Endothelial cell (in vitro differentiated cells): ENCODE results near the gene DCPS. TPM values are rescaled to one million over a fixed set of nuclear protein-coding genes. Genes with fewer than 3 reads are reported as not detected.

Source experiments
- DNase-seq: peaks from one replicate; pipeline ENCODE4 v3.0.0; 2021; ENCODE audit warnings: low spot score
- H3K27ac Mint-ChIP-seq: one replicate; pipeline ENCODE4 v1.8.0; 2021; ENCODE audit warnings: mixed read lengths, inconsistent platforms; ENCODE audit not compliant: unreplicated experiment
- H3K27me3 Mint-ChIP-seq: one replicate; pipeline ENCODE4 v1.8.0; 2021; ENCODE audit warnings: mild to moderate bottlenecking, moderate library complexity, mixed read lengths, inconsistent platforms; ENCODE audit not compliant: unreplicated experiment
- H3K36me3 Mint-ChIP-seq: one replicate; pipeline ENCODE4 v1.8.0; 2021; ENCODE audit warnings: mild to moderate bottlenecking, low read depth, mixed read lengths, inconsistent platforms; ENCODE audit not compliant: unreplicated experiment
- H3K4me1 Mint-ChIP-seq: one replicate; pipeline ENCODE4 v1.8.0; 2021; ENCODE audit warnings: mild to moderate bottlenecking, mixed read lengths, inconsistent platforms; ENCODE audit not compliant: unreplicated experiment
- H3K4me3 Mint-ChIP-seq: one replicate; pipeline ENCODE4 v1.8.0; 2021; ENCODE audit warnings: mild to moderate bottlenecking, mixed read lengths, inconsistent platforms; ENCODE audit not compliant: unreplicated experiment
- H3K9me3 Mint-ChIP-seq: one replicate; pipeline ENCODE4 v1.8.0; 2021; ENCODE audit warnings: mixed read lengths, inconsistent platforms; ENCODE audit not compliant: unreplicated experiment
- CTCF ChIP-seq: fragments of 200-600 bp; sonication (generic); IDR thresholded peaks from one replicate; pipeline ENCODE4 v1.5.0; 2021; ENCODE audit warnings: antibody characterized with exemption; ENCODE audit not compliant: unreplicated experiment
- total RNA-seq: library from RNA; stranded (reverse); fragmentation: NEBNext Ultra II Directional; extraction: Animal tissue kit (Norgen Biotek cat#: 25700); gene quantifications from one replicate; pipeline ENCODE4 v1.2.1, GENCODE V29; 2021; ENCODE audit not compliant: unreplicated experiment

DCPS gene
- total RNA-seq, 1 donor from 2014 or later = 11.3 TPM

GRCh38 chr11:126339073-126339862 lies 35.4 kb downstream of the DCPS start:
- Mint-ChIP-seq H3K36me3 (peaks cover 5% of the 10 kb centered on the region), H3K4me1 (peaks cover 77% of the 10 kb centered on the region), H3K27ac (no peak overlapping the region), H3K4me3 (peak overlapping the region; percentile 9), H3K9me3 (no peaks in the 10 kb centered on the region), H3K27me3 (peaks cover 22% of the 10 kb centered on the region)
- TF ChIP-seq CTCF = no peak
- no peak for DNase-seq

- peaks cover 78% of the 10 kb centered on the region for H3K4me1 Mint-ChIP-seq
- no peak for TF ChIP-seq CTCF
- DNase-seq = no peak
- H3K9me3 Mint-ChIP-seq = no peaks in the 10 kb centered on the region
- no peak overlapping the region for H3K4me3 Mint-ChIP-seq
- H3K27me3 Mint-ChIP-seq = peaks cover 22% of the 10 kb centered on the region
- H3K36me3 Mint-ChIP-seq = peaks cover 5% of the 10 kb centered on the region
- H3K27ac Mint-ChIP-seq = no peak overlapping the region
Measured at GRCh38 chr11:126339863-126340434, 36.1 kb downstream of the DCPS start.

- Mint-ChIP-seq H3K36me3 (peaks cover 5% of the 10 kb centered on the region), H3K9me3 (no peaks in the 10 kb centered on the region), H3K27me3 (peaks cover 22% of the 10 kb centered on the region), H3K27ac (peak overlapping the region; percentile 81), H3K4me1 (peaks cover 78% of the 10 kb centered on the region), H3K4me3 (no peak overlapping the region)
- TF ChIP-seq CTCF = no peak
- no peak for DNase-seq
Measured at GRCh38 chr11:126340960-126341606, 37.2 kb downstream of the DCPS start.

GRCh38 chr11:126341760-126342161 lies 37.9 kb downstream of the DCPS start:
- no peak for DNase-seq
- H3K4me1 Mint-ChIP-seq = peaks cover 74% of the 10 kb centered on the region
- H3K27ac Mint-ChIP-seq = peak overlapping the region; percentile 36
- peaks cover 16% of the 10 kb centered on the region for H3K27me3 Mint-ChIP-seq
- H3K4me3 Mint-ChIP-seq = peak overlapping the region; percentile 56
- no peak for TF ChIP-seq CTCF
- H3K9me3 Mint-ChIP-seq = no peaks in the 10 kb centered on the region
- H3K36me3 Mint-ChIP-seq = peaks cover 5% of the 10 kb centered on the region

- peaks cover 61% of the 10 kb centered on the region for H3K4me1 Mint-ChIP-seq
- peaks cover 5% of the 10 kb centered on the region for H3K36me3 Mint-ChIP-seq
- H3K4me3 Mint-ChIP-seq = no peak overlapping the region
Measured at GRCh38 chr11:126343051-126343450, 39.2 kb downstream of the DCPS start.

More at GRCh38 chr11:126343051-126343450, 39.2 kb downstream of the DCPS start:
- TF ChIP-seq CTCF = no peak
- peaks cover 16% of the 10 kb centered on the region for H3K27me3 Mint-ChIP-seq
- DNase-seq = no peak
- no peaks in the 10 kb centered on the region for H3K9me3 Mint-ChIP-seq
- H3K27ac Mint-ChIP-seq = no peak overlapping the region
